PFSK-1 (cell line): ENCODE results near the gene TANGO2.

ENCODE experiments used
- FOXP2 ChIP-seq: optimal IDR thresholded peaks from 2 replicates; pipeline ENCODE3; 2011; ENCODE audit warnings: borderline replicate concordance, control low read depth, inconsistent platforms; ENCODE audit not compliant: insufficient read depth; ENCODE audit errors: extremely low read length, extremely low read depth
- POLR2AphosphoS5 ChIP-seq: IDR thresholded peaks from 2 replicates; pipeline ENCODE4 v1.6.1; 2012; ENCODE audit warnings: low read depth, mild to moderate bottlenecking, control low read depth, low read length, moderate library complexity
- TAF1 ChIP-seq: IDR thresholded peaks from 2 replicates; pipeline ENCODE4 v1.6.1; 2012; ENCODE audit warnings: low read length, control low read depth, borderline replicate concordance; ENCODE audit not compliant: insufficient read depth

- no peak for TF ChIP-seq TAF1
- TF ChIP-seq POLR2AphosphoS5, result no peak
- TF ChIP-seq FOXP2, result no peak
These were observed 33.6 kb downstream of the TANGO2 start for GRCh38 chr22:20054485-20054884.
